G401.6 (cell line): ENCODE data around the gene AKR1D1.

ENCODE experiments used
- FAIRE-seq: peaks from 2 replicates; lab custom pipeline; 2012; peaks lifted over from hg19 to GRCh38; lab: Jason Lieb, UNC

Gene AKR1D1

GRCh38 chr7:138166681-138167080 is 90.4 kb downstream of the AKR1D1 start:
- FAIRE-seq: no peak

DNA sequence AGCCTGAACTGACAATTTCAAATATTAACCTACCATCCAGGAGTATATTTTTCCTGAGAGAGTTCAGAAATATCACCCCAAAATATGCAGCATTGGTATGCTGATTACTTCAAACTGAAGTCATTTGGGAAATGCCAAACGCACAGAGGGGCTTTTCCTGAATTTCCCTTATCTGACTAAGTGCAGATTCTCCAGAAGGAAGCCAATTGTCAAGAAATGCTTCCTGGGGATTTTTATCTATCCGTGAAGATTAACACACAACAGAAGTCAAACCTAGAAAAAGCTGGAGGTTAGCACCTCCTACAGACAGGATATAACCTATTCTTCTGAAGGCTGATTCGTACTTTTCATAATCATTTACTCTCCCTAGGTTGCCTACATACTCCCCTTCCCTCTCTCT is 91.0 kb downstream of the AKR1D1 start:
- FAIRE-seq: no peak

DNA sequence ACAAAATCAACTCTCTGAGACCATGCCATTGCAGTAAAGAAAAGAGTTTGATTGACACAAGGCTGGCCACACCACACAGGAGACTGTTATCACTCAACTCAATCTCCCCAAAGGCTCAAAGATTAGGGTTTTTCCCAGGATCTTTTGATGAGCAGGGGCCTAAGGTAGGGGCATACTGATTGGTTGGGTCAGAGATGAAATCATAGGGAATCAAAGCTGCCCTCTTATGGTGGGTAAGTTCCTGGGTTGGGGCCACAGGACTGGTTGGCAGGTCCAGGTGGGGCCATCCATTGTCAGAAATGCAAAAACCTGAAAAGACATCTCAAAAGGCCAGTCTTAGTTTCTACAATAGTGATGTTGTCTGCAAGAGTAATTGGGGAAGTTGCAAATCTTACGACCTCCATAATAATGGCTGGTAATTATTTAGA is 91.6 kb downstream of the AKR1D1 start:
- no peak for FAIRE-seq
